CD8-positive, alpha-beta memory T cell (primary cell): ENCODE data around the gene GP9. TPM values are rescaled to one million over a fixed set of nuclear protein-coding genes. Genes with fewer than 3 reads are reported as not detected.

Experiments
- CTCF ChIA-PET: fragments of 350-600 bp; sonication (Branson Sonifier 250); formaldehyde crosslinking; loops from one replicate; lab custom pipeline; 2021; ENCODE audit warnings: antibody characterized with exemption; lab: Charles Lee
- POLR2A ChIA-PET: fragments of 350-600 bp; sonication (Branson Sonifier 250); formaldehyde crosslinking; loops from one replicate; lab custom pipeline; 2021; ENCODE audit warnings: antibody characterized with exemption; lab: Charles Lee
- DNase-seq, 5 donors: peaks; one replicate each; pipeline versions ENCODE4 v3.0.0 to v3.0.0-alpha.2; 2020 to 2022; ENCODE audit warnings: mixed read lengths in 1 of 5
- H3K27ac ChIP-seq: one replicate; pipeline ENCODE4 v1.7.0; 2013; ENCODE audit warnings: low read depth, mild to moderate bottlenecking, low read length, moderate library complexity
- H3K27me3 ChIP-seq: 2 replicates; pipeline ENCODE4 v1.7.0; 2013; ENCODE audit warnings: low read length, mild to moderate bottlenecking; ENCODE audit not compliant: insufficient read depth, poor library complexity, severe bottlenecking
- H3K36me3 ChIP-seq: 2 replicates; pipeline ENCODE4 v1.7.0; 2013; ENCODE audit warnings: mild to moderate bottlenecking, low read length, moderate library complexity; ENCODE audit not compliant: insufficient read depth
- H3K4me1 ChIP-seq: 2 replicates; pipeline ENCODE4 v1.7.0; 2013; ENCODE audit warnings: mild to moderate bottlenecking, low read length, moderate library complexity; ENCODE audit not compliant: insufficient read depth
- H3K4me3 ChIP-seq: 2 replicates; pipeline ENCODE4 v1.7.0; 2013; ENCODE audit warnings: mild to moderate bottlenecking, low read length
- H3K9me3 ChIP-seq: 2 replicates; pipeline ENCODE4 v1.7.0; 2013; ENCODE audit warnings: mild to moderate bottlenecking, low read length
- H3K27ac Mint-ChIP-seq, 8 donors: one replicate each; pipeline ENCODE4 v1.8.0; 2020 to 2021; ENCODE audit warnings: mixed read lengths in 8 of 8, mild to moderate bottlenecking in 6 of 8, inconsistent platforms in 3 of 8, moderate library complexity in 3 of 8
- H3K27me3 Mint-ChIP-seq, 2 donors: one replicate each; pipeline ENCODE4 v1.8.0; 2020 to 2021; ENCODE audit warnings: mixed read lengths in 2 of 2, mild to moderate bottlenecking in 1 of 2, moderate library complexity in 1 of 2
- H3K36me3 Mint-ChIP-seq, 3 donors: one replicate each; pipeline ENCODE4 v1.8.0; 2020 to 2021; ENCODE audit warnings: mixed read lengths in 3 of 3, inconsistent platforms in 1 of 3, mild to moderate bottlenecking in 1 of 3
- H3K4me1 Mint-ChIP-seq, 3 donors: one replicate each; pipeline ENCODE4 v1.8.0; 2020 to 2021; ENCODE audit warnings: mixed read lengths in 3 of 3, inconsistent platforms in 1 of 3, mild to moderate bottlenecking in 1 of 3
- H3K4me3 Mint-ChIP-seq, 7 donors: one replicate each; pipeline ENCODE4 v1.8.0; 2020 to 2021; ENCODE audit warnings: mixed read lengths in 7 of 7, mild to moderate bottlenecking in 6 of 7, moderate library complexity in 4 of 7, inconsistent platforms in 2 of 7
- H3K9me3 Mint-ChIP-seq, 5 donors: one replicate each; pipeline ENCODE4 v1.8.0; 2020 to 2022; ENCODE audit warnings: mixed read lengths in 5 of 5, mild to moderate bottlenecking in 3 of 5, moderate library complexity in 2 of 5, inconsistent platforms in 1 of 5
- polyA plus RNA-seq: library from polyadenylated mRNA; unstranded; fragments of 300-500 nt; fragmentation: Illumina TruSeq; gene quantifications from one replicate; pipeline ENCODE4 v1.2.3, GENCODE V29; 2021
- total RNA-seq, 2 experiments: library from RNA; stranded (reverse); gene quantifications; one replicate each; pipeline ENCODE4 v1.2.3, GENCODE V29; 2021

The GP9 gene
- total and polyA plus RNA-seq, 3 experiments from 2014 or later, result not detected

- POLR2A ChIA-PET, result interaction anchor here (0.6 kb wide), 1 partner anchor 658 kb away, joined by 12 read pairs; no protein-coding TSS in a partner anchor
- H3K4me3 Mint-ChIP-seq, result peak overlapping the region in 1 of 7 donors; percentile 15
- DNase-seq, result no peak
- Histone ChIP-seq H3K4me1 (peaks cover 62% of the 10 kb centered on the region), H3K27me3 (no peaks in the 10 kb centered on the region), H3K4me3 (no peak overlapping the region), H3K36me3 (peaks cover 9% of the 10 kb centered on the region), H3K9me3 (no peaks in the 10 kb centered on the region), H3K27ac (no peak overlapping the region)
- H3K9me3 Mint-ChIP-seq, result no peaks in the 10 kb centered on the region
- H3K27me3 Mint-ChIP-seq, result peaks cover 0 to 3% of the 10 kb centered on the region in 2 donors
- CTCF ChIA-PET, result interaction anchor here (0.8 to 3.7 kb wide), 4 partner anchors 19 to 145 kb away, joined by 3 to 14 read pairs (median 3); no protein-coding TSS in a partner anchor
- H3K36me3 Mint-ChIP-seq, result peaks cover 0 to 58% (median 14%) of the 10 kb centered on the region in 3 donors
- H3K4me1 Mint-ChIP-seq, result peaks cover 53 to 78% (median 67%) of the 10 kb centered on the region in 3 donors
- H3K27ac Mint-ChIP-seq, result peak overlapping the region in 7 of 8 donors; percentile 49 to 83 (median 72)
Measured at GRCh38 chr3:129101370-129102138, 41.0 kb downstream of the GP9 start.

- Mint-ChIP-seq H3K27ac (peak overlapping the region in 4 of 8 donors; percentile 23 to 77 (median 58)), H3K4me3 (no peak overlapping the region), H3K4me1 (peaks cover 55 to 78% (median 62%) of the 10 kb centered on the region in 3 donors), H3K36me3 (peaks cover 0 to 61% (median 7%) of the 10 kb centered on the region in 3 donors), H3K27me3 (peaks cover 0 to 1% of the 10 kb centered on the region in 2 donors), H3K9me3 (no peaks in the 10 kb centered on the region)
- no peak overlapping the region for H3K4me3 ChIP-seq
- ChIA-PET CTCF (interaction anchor here (0.7 to 3.7 kb wide), 2 partner anchors 15 to 50 kb away, joined by 4 to 14 read pairs; no protein-coding TSS in a partner anchor), POLR2A (interaction anchor here (1.1 kb wide), 1 partner anchor 15 kb away, joined by 3 read pairs; no protein-coding TSS in a partner anchor)
- no peak for DNase-seq
- H3K27ac ChIP-seq, result no peak overlapping the region
- peaks cover 66% of the 10 kb centered on the region for H3K4me1 ChIP-seq
- H3K9me3 ChIP-seq, result no peaks in the 10 kb centered on the region
- H3K27me3 ChIP-seq, result no peaks in the 10 kb centered on the region
- H3K36me3 ChIP-seq, result peaks cover 9% of the 10 kb centered on the region
Measured at GRCh38 chr3:129103296-129103695, 42.7 kb downstream of the GP9 start.

GRCh38 chr3:129104051-129104450 is 43.5 kb downstream of the GP9 start:
- no peak for DNase-seq
- ChIA-PET POLR2A (no interaction called here), CTCF (interaction anchor here (0.7 to 3.7 kb wide), 2 partner anchors 14 to 51 kb away, joined by 4 to 14 read pairs; no protein-coding TSS in a partner anchor)
- Mint-ChIP-seq H3K4me1 (peaks cover 54 to 80% (median 66%) of the 10 kb centered on the region in 3 donors), H3K27me3 (peaks cover 0 to 1% of the 10 kb centered on the region in 2 donors), H3K4me3 (peak overlapping the region in 2 of 7 donors; percentile 8 to 52), H3K27ac (peak overlapping the region in 5 of 8 donors; percentile 3 to 74 (median 61)), H3K36me3 (peaks cover 0 to 65% (median 4%) of the 10 kb centered on the region in 3 donors), H3K9me3 (no peaks in the 10 kb centered on the region)
- H3K36me3 ChIP-seq, result peaks cover 9% of the 10 kb centered on the region
- H3K4me3 ChIP-seq, result no peak overlapping the region
- no peaks in the 10 kb centered on the region for H3K9me3 ChIP-seq
- no peaks in the 10 kb centered on the region for H3K27me3 ChIP-seq
- peaks cover 70% of the 10 kb centered on the region for H3K4me1 ChIP-seq
- H3K27ac ChIP-seq, result no peak overlapping the region

- H3K4me3 ChIP-seq, result no peak overlapping the region
- peaks cover 53 to 80% (median 64%) of the 10 kb centered on the region in 3 donors for H3K4me1 Mint-ChIP-seq
- H3K27ac ChIP-seq, result no peak overlapping the region
- no peak for DNase-seq
- no peaks in the 10 kb centered on the region for H3K27me3 ChIP-seq
- peak overlapping the region in 6 of 8 donors; percentile 37 to 77 (median 60) for H3K27ac Mint-ChIP-seq
- H3K4me3 Mint-ChIP-seq, result peak overlapping the region in 1 of 7 donors; percentile 33
- CTCF ChIA-PET, result interaction anchor here (3.7 kb wide), 1 partner anchor 51 kb away, joined by 14 read pairs; no protein-coding TSS in a partner anchor
- H3K9me3 Mint-ChIP-seq, result no peaks in the 10 kb centered on the region
- peaks cover 0 to 64% (median 4%) of the 10 kb centered on the region in 3 donors for H3K36me3 Mint-ChIP-seq
- H3K9me3 ChIP-seq, result no peaks in the 10 kb centered on the region
- H3K4me1 ChIP-seq, result peaks cover 70% of the 10 kb centered on the region
- POLR2A ChIA-PET, result no interaction called here
- peaks cover 9% of the 10 kb centered on the region for H3K36me3 ChIP-seq
- H3K27me3 Mint-ChIP-seq, result peaks cover 0 to under 1% of the 10 kb centered on the region in 2 donors
Measured at GRCh38 chr3:129104498-129105079, 44.0 kb downstream of the GP9 start.

DNA sequence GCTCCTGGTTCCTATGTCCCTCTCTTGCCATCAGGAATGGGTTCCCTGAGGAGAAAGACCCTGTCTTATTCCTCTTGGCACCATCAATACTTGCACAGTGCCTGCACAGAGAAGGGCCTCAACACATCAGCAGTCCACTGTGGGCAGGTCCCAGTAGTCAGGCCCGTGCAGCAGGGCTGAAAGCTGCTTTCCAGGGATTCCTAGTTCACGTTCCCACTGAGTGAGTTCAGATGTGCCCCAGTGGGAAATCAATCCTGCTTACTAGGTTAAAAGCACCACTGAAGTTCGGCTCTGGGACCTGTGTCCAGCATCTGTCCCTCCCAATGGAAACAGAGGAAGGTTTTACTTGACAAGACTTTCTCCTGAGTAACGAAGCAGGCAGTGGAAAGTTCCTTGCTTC is 45.3 kb downstream of the GP9 start:
- Mint-ChIP-seq H3K27me3 (no peaks in the 10 kb centered on the region), H3K4me1 (peaks cover 53 to 78% (median 62%) of the 10 kb centered on the region in 3 donors), H3K27ac (peak overlapping the region in 2 of 8 donors; percentile 43 to 46), H3K36me3 (peaks cover 0 to 67% (median 5%) of the 10 kb centered on the region in 3 donors), H3K9me3 (no peaks in the 10 kb centered on the region), H3K4me3 (no peak overlapping the region)
- POLR2A ChIA-PET, result no interaction called here
- Histone ChIP-seq H3K9me3 (no peaks in the 10 kb centered on the region), H3K27ac (no peak overlapping the region), H3K27me3 (no peaks in the 10 kb centered on the region), H3K36me3 (peaks cover 9% of the 10 kb centered on the region), H3K4me3 (no peak overlapping the region), H3K4me1 (peaks cover 79% of the 10 kb centered on the region)
- no peak for DNase-seq
- CTCF ChIA-PET, result no interaction called here

- POLR2A ChIA-PET, result no interaction called here
- H3K27me3 ChIP-seq, result no peaks in the 10 kb centered on the region
- peaks cover 79% of the 10 kb centered on the region for H3K4me1 ChIP-seq
- H3K4me3 ChIP-seq, result no peak overlapping the region
- Mint-ChIP-seq H3K27ac (no peak overlapping the region), H3K4me1 (peaks cover 54 to 76% (median 62%) of the 10 kb centered on the region in 3 donors), H3K9me3 (no peaks in the 10 kb centered on the region), H3K27me3 (no peaks in the 10 kb centered on the region), H3K36me3 (peaks cover 0 to 66% (median 5%) of the 10 kb centered on the region in 3 donors), H3K4me3 (no peak overlapping the region)
- H3K27ac ChIP-seq, result no peak overlapping the region
- CTCF ChIA-PET, result interaction anchor here (0.8 to 1.3 kb wide), 2 partner anchors 12 to 55 kb away, joined by 3 to 4 read pairs; no protein-coding TSS in a partner anchor
- H3K9me3 ChIP-seq, result no peaks in the 10 kb centered on the region
- DNase-seq, result no peak
- peaks cover 9% of the 10 kb centered on the region for H3K36me3 ChIP-seq
Measured at GRCh38 chr3:129106320-129106719, 45.7 kb downstream of the GP9 start.

- Histone ChIP-seq H3K36me3 (peaks cover 9% of the 10 kb centered on the region), H3K27ac (no peak overlapping the region), H3K4me1 (peaks cover 79% of the 10 kb centered on the region), H3K9me3 (no peaks in the 10 kb centered on the region), H3K27me3 (no peaks in the 10 kb centered on the region), H3K4me3 (no peak overlapping the region)
- ChIA-PET POLR2A (interaction anchor here (1.0 kb wide), 1 partner anchor 13 kb away, joined by 3 read pairs; no protein-coding TSS in a partner anchor), CTCF (interaction anchor here (0.8 to 2.1 kb wide), 3 partner anchors 11 to 55 kb away, joined by 3 to 9 read pairs (median 4); no protein-coding TSS in a partner anchor)
- Mint-ChIP-seq H3K27ac (peak overlapping the region in 1 of 8 donors; percentile 61), H3K36me3 (peaks cover 0 to 64% (median 5%) of the 10 kb centered on the region in 3 donors), H3K9me3 (no peaks in the 10 kb centered on the region), H3K27me3 (no peaks in the 10 kb centered on the region), H3K4me1 (peaks cover 50 to 74% (median 59%) of the 10 kb centered on the region in 3 donors), H3K4me3 (no peak overlapping the region)
- no peak for DNase-seq
Measured at GRCh38 chr3:129106866-129107565, 46.4 kb downstream of the GP9 start.
